Measurements from ENCODE around the gene EEF1AKMT2. TPM values are rescaled to one million over a fixed set of nuclear protein-coding genes. Genes with fewer than 3 reads are reported as not detected.

Gene EEF1AKMT2
- total RNA-seq = 15.7 to 18.3 TPM (median 16.7 TPM) in 3 replicates
- long read RNA-seq, transcript EEF1AKMT2-201 (7 exons, 1,462 nt) = major isoform, 7 of 14 reads
- long read RNA-seq, partial matches to known transcripts = 0 of 14 reads
- long read RNA-seq, other reads (novel, unspliced or antisense) = 1 of 14 reads

DNA sequence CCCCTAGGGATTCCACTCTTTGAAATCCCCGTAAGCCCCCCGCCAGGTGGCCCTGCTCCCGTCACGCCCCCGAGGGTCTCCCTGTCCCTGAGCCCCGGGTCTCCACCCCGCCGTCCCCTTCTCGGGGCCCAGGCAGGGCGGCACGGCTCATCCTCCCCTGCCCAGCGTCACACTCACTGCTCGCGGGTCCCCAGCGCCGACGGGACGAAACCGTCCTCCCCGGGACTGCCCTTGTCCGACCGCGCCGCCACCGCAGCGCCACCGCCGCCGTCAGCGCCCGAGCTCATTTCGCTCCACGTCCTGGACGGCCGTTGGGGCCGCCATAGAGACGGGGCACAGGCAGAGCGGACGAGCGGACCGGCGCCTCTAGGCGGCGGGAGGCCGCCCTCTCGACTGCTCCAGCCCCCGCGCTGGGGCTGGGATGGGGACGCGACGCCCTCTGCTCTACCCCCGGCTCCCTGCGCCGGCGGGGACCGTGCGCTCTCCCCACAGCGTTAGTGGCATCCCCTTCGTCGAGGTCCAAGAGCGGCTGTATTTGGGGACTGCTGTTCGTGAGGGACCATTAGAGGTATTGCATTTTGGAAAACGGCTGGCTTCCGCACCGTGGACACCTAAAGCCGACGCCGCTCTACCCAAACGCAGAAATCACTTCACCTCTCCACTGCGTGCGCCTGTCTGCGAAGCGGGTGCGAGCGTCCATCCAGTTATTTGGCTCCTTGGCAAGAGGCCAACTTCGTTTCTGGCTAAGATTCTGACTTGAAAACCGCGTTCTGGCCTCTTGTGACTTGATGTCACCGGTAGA lies at the start of gene EEF1AKMT2:
EEF1AKMT2 (minus strand) TSS at position 341 of the 802 bp plus-strand sequence; CDS start at position 287, 54 bp downstream.
- TF ChIP-seq, protein P1, sequence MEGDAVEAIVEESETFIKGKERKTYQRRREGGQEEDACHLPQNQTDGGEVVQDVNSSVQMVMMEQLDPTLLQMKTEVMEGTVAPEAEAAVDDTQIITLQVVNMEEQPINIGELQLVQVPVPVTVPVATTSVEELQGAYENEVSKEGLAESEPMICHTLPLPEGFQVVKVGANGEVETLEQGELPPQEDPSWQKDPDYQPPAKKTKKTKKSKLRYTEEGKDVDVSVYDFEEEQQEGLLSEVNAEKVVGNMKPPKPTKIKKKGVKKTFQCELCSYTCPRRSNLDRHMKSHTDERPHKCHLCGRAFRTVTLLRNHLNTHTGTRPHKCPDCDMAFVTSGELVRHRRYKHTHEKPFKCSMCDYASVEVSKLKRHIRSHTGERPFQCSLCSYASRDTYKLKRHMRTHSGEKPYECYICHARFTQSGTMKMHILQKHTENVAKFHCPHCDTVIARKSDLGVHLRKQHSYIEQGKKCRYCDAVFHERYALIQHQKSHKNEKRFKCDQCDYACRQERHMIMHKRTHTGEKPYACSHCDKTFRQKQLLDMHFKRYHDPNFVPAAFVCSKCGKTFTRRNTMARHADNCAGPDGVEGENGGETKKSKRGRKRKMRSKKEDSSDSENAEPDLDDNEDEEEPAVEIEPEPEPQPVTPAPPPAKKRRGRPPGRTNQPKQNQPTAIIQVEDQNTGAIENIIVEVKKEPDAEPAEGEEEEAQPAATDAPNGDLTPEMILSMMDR (IDR thresholded peaks at IDR 0.05) = peak; percentile 66
- peak within 1 kb of the TSS; percentile 96 for H3K27ac Mint-ChIP-seq (ENCODE audit: unreplicated experiment)
- H3K4me1 Mint-ChIP-seq (ENCODE audit: low read depth) = peaks cover 19% of the 10 kb centered on the region
- DNase-seq (ENCODE audit: low spot score) = peak; percentile 95
- H3K36me3 Mint-ChIP-seq (ENCODE audit: low read depth) = peaks cover 7% of the 10 kb centered on the region
- H3K27me3 Mint-ChIP-seq (ENCODE audit: low read depth) = no peaks in the 10 kb centered on the region
- H3K9me3 Mint-ChIP-seq (ENCODE audit: low read depth) = no peaks in the 10 kb centered on the region
- H3K4me3 Mint-ChIP-seq (ENCODE audit: unreplicated experiment) = peak within 1 kb of the TSS; percentile 90

DNA sequence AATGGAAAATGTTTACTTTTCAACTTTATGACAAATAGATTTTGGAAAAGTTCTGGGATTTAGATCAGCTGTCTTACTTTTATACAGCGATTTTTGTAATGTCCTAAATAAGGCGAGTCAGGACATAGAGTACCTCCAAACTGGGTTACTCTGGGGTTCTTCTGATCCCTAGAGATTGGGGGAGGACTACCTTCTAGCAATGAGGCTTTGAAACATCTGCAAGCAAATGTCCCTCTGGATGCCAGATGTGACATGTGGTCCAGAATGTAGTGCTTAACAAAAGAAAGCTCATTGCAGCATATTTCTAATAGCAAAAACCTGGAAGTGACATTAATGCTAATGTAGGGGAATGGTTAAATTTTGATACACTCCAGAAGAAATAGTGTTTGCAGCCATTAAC lies 46.0 kb upstream of the EEF1AKMT2 start:
- no peaks in the 10 kb centered on the region for H3K9me3 Mint-ChIP-seq (ENCODE audit: low read depth)
- no peak for DNase-seq (ENCODE audit: low spot score)
- TF ChIP-seq, protein P1 (IDR thresholded peaks at IDR 0.05) = no peak
- H3K27ac Mint-ChIP-seq (ENCODE audit: unreplicated experiment) = no peak overlapping the region
- H3K27me3 Mint-ChIP-seq (ENCODE audit: low read depth) = no peaks in the 10 kb centered on the region
- H3K4me1 Mint-ChIP-seq (ENCODE audit: low read depth) = no peaks in the 10 kb centered on the region
- H3K4me3 Mint-ChIP-seq (ENCODE audit: unreplicated experiment) = no peak overlapping the region
- H3K36me3 Mint-ChIP-seq (ENCODE audit: low read depth) = peaks cover 15% of the 10 kb centered on the region

- H3K9me3 Mint-ChIP-seq (ENCODE audit: low read depth) = no peaks in the 10 kb centered on the region
- TF ChIP-seq, protein P1 (IDR thresholded peaks at IDR 0.05) = no peak
- H3K4me3 Mint-ChIP-seq (ENCODE audit: unreplicated experiment) = no peak overlapping the region
- H3K36me3 Mint-ChIP-seq (ENCODE audit: low read depth) = peaks cover 26% of the 10 kb centered on the region
- no peak overlapping the region for H3K27ac Mint-ChIP-seq (ENCODE audit: unreplicated experiment)
- H3K4me1 Mint-ChIP-seq (ENCODE audit: low read depth) = no peaks in the 10 kb centered on the region
- DNase-seq (ENCODE audit: low spot score) = no peak
- H3K27me3 Mint-ChIP-seq (ENCODE audit: low read depth) = no peaks in the 10 kb centered on the region
These were observed 39.4 kb upstream of the EEF1AKMT2 start for GRCh38 chr10:124831116-124831515.

GRCh38 chr10:124830445-124830844 lies 38.8 kb upstream of the EEF1AKMT2 start:
- TF ChIP-seq, protein P1 (IDR thresholded peaks at IDR 0.05) = no peak
- Mint-ChIP-seq H3K27ac (ENCODE audit: unreplicated experiment) (no peak overlapping the region), H3K4me3 (ENCODE audit: unreplicated experiment) (no peak overlapping the region), H3K36me3 (ENCODE audit: low read depth) (peaks cover 21% of the 10 kb centered on the region), H3K9me3 (ENCODE audit: low read depth) (no peaks in the 10 kb centered on the region), H3K27me3 (ENCODE audit: low read depth) (no peaks in the 10 kb centered on the region), H3K4me1 (ENCODE audit: low read depth) (no peaks in the 10 kb centered on the region)
- DNase-seq (ENCODE audit: low spot score) = no peak

DNA sequence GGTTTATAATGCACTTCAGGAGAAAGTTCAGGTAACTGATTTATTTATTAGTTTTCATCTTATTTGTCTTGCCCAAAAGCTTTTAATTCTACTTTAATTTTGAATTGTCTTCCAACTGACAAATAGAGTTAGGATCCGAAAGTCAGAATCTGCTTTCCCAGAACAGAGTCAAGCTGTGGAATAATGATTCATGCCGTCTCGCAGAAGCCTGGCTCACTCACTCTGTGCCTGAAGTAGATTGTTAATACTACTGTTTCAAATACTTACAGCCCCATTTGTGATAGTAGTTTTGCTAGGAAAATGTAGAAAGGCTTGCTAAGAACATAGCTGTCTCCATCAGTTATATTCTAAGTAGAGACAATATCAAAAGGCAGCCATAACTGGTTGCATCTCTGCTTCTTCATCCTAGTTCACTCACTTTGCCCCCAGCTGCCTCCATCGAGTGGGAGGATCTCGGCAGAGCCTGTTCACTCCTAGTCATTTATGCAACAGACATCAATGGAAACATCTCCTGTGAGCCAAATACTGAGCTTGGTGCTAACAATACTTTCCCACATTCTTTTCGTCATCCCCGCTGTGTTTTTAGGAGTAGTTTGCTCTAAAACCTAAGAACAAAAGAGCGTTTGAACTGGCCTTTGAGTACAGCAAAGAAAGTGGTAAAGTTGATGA lies 37.9 kb upstream of the EEF1AKMT2 start:
- Mint-ChIP-seq H3K4me3 (ENCODE audit: unreplicated experiment) (no peak overlapping the region), H3K4me1 (ENCODE audit: low read depth) (no peaks in the 10 kb centered on the region)
- TF ChIP-seq, protein P1 (IDR thresholded peaks at IDR 0.05) = no peak

More for the DNA sequence above, 37.9 kb upstream of the EEF1AKMT2 start:
- H3K36me3 Mint-ChIP-seq (ENCODE audit: low read depth) = peaks cover 18% of the 10 kb centered on the region
- H3K27me3 Mint-ChIP-seq (ENCODE audit: low read depth) = no peaks in the 10 kb centered on the region
- H3K9me3 Mint-ChIP-seq (ENCODE audit: low read depth) = no peaks in the 10 kb centered on the region
- H3K27ac Mint-ChIP-seq (ENCODE audit: unreplicated experiment) = no peak overlapping the region
- no peak for DNase-seq (ENCODE audit: low spot score)
